ENCODE measurements around the gene CYBC1. TPM values are rescaled to one million over a fixed set of nuclear protein-coding genes. Genes with fewer than 3 reads are reported as not detected.

The CYBC1 gene
- total and polyA plus RNA-seq, 4 donors = 23.2 to 45.6 (median 34.9) TPM

- no peak overlapping the region for H3K9ac ChIP-seq (ENCODE audit: low read depth in 1 of 2, low read length in 2 of 2)
- H3K27me3 ChIP-seq (ENCODE audit: control insufficient read depth in 4 of 4, insufficient read depth in 4 of 4, low read length in 3 of 4) = no peaks in the 10 kb centered on the region
- no peak overlapping the region for H3K27ac ChIP-seq (ENCODE audit: low read depth in 1 of 2, low read length in 2 of 2)
- peaks cover 4 to 22% (median 14%) of the 10 kb centered on the region in 4 donors for H3K4me1 ChIP-seq (ENCODE audit: control insufficient read depth in 4 of 4, insufficient read depth in 4 of 4, low read length in 3 of 4)
- no peaks in the 10 kb centered on the region for H3K36me3 ChIP-seq (ENCODE audit: control insufficient read depth in 4 of 4, insufficient read depth in 3 of 4, low read depth in 1 of 4, low read length in 3 of 4)
- H3K9me3 ChIP-seq (ENCODE audit: control insufficient read depth in 4 of 4, low read length in 3 of 4) = no peaks in the 10 kb centered on the region
- 91% methylated on average over 3 of the region's 3 CpGs for WGBS
- no peak for DNase-seq (ENCODE audit: low spot score)
- no peak for TF ChIP-seq HNF4A (conservative IDR thresholded peaks at IDR 0.05)
- TF ChIP-seq MAX (IDR thresholded peaks at IDR 0.05) = no peak
- TF ChIP-seq HNF4G (IDR thresholded peaks at IDR 0.05) = no peak
- no peak for TF ChIP-seq YY1 (IDR thresholded peaks at IDR 0.05)
- TF ChIP-seq EGR1 (IDR thresholded peaks at IDR 0.05; ENCODE audit: low read depth in 2 of 2) = no peak
- no peak for TF ChIP-seq JUND (IDR thresholded peaks at IDR 0.05)
- no peak for TF ChIP-seq RXRA (IDR thresholded peaks at IDR 0.05)
- TF ChIP-seq ZBTB33 (IDR thresholded peaks at IDR 0.05) = no peak
- TF ChIP-seq TAF1 (conservative IDR thresholded peaks at IDR 0.05) = no peak
- no peak for TF ChIP-seq GABPA (IDR thresholded peaks at IDR 0.05 in 1 of 2, conservative IDR thresholded peaks at IDR 0.05 in 1 of 2)
- TF ChIP-seq NR2F2 (IDR thresholded peaks at IDR 0.05) = no peak
- TF ChIP-seq, protein P1, sequence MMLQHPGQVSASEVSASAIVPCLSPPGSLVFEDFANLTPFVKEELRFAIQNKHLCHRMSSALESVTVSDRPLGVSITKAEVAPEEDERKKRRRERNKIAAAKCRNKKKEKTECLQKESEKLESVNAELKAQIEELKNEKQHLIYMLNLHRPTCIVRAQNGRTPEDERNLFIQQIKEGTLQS (IDR thresholded peaks at IDR 0.05) = no peak
- TF ChIP-seq, protein P2, sequence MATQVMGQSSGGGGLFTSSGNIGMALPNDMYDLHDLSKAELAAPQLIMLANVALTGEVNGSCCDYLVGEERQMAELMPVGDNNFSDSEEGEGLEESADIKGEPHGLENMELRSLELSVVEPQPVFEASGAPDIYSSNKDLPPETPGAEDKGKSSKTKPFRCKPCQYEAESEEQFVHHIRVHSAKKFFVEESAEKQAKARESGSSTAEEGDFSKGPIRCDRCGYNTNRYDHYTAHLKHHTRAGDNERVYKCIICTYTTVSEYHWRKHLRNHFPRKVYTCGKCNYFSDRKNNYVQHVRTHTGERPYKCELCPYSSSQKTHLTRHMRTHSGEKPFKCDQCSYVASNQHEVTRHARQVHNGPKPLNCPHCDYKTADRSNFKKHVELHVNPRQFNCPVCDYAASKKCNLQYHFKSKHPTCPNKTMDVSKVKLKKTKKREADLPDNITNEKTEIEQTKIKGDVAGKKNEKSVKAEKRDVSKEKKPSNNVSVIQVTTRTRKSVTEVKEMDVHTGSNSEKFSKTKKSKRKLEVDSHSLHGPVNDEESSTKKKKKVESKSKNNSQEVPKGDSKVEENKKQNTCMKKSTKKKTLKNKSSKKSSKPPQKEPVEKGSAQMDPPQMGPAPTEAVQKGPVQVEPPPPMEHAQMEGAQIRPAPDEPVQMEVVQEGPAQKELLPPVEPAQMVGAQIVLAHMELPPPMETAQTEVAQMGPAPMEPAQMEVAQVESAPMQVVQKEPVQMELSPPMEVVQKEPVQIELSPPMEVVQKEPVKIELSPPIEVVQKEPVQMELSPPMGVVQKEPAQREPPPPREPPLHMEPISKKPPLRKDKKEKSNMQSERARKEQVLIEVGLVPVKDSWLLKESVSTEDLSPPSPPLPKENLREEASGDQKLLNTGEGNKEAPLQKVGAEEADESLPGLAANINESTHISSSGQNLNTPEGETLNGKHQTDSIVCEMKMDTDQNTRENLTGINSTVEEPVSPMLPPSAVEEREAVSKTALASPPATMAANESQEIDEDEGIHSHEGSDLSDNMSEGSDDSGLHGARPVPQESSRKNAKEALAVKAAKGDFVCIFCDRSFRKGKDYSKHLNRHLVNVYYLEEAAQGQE (IDR thresholded peaks at IDR 0.05) = no peak
- TF ChIP-seq SP1 (IDR thresholded peaks at IDR 0.05) = no peak
- no peak for TF ChIP-seq CTCF (IDR thresholded peaks at IDR 0.05; ENCODE audit: low read depth, low read length, missing input control)
- TF ChIP-seq FOXA1 (IDR thresholded peaks at IDR 0.05) = no peak
- H3K4me3 ChIP-seq (ENCODE audit: low read depth in 1 of 3, low read length in 3 of 3) = no peak overlapping the region
Measured at GRCh38 chr17:82452162-82452561, 1.6 kb upstream of the CYBC1 start.

- Histone ChIP-seq H3K27me3 (ENCODE audit: control insufficient read depth in 4 of 4, insufficient read depth in 4 of 4, low read length in 3 of 4) (no peaks in the 10 kb centered on the region), H3K4me3 (ENCODE audit: low read depth in 1 of 3, low read length in 3 of 3) (peak overlapping the region; percentile 77 to 91 (median 86)), H3K36me3 (ENCODE audit: control insufficient read depth in 4 of 4, insufficient read depth in 3 of 4, low read depth in 1 of 4, low read length in 3 of 4) (no peaks in the 10 kb centered on the region), H3K9ac (ENCODE audit: low read depth in 1 of 2, low read length in 2 of 2) (peak overlapping the region; percentile 63 to 93), H3K27ac (ENCODE audit: low read depth in 1 of 2, low read length in 2 of 2) (peak overlapping the region; percentile 79 to 93), H3K4me1 (ENCODE audit: control insufficient read depth in 4 of 4, insufficient read depth in 4 of 4, low read length in 3 of 4) (peaks cover 6 to 37% (median 30%) of the 10 kb centered on the region in 4 donors), H3K9me3 (ENCODE audit: control insufficient read depth in 4 of 4, low read length in 3 of 4) (no peaks in the 10 kb centered on the region)
- TF ChIP-seq, protein P1 (IDR thresholded peaks at IDR 0.05) = no peak
- no peak for TF ChIP-seq YY1 (IDR thresholded peaks at IDR 0.05)
- TF ChIP-seq SP1 (IDR thresholded peaks at IDR 0.05) = no peak
- TF ChIP-seq, protein P2 (IDR thresholded peaks at IDR 0.05) = no peak
- TF ChIP-seq EGR1 (IDR thresholded peaks at IDR 0.05; ENCODE audit: low read depth in 2 of 2) = no peak
- DNase-seq (ENCODE audit: low spot score) = no peak
- WGBS = 63% methylated on average over 18 of the region's 18 CpGs
Measured at GRCh38 chr17:82449883-82450356, 632 bp downstream of the CYBC1 start.

Data from liver (tissue), 9 donors.